ENCODE measurements around the gene TMEM185B.

Gene TMEM185B

GRCh38 chr2:120176526-120176925 lies 46.7 kb downstream of the TMEM185B start:
- DNase-seq (ENCODE audit: low read depth) = no peak
- no peak overlapping the region for H3K4me3 ChIP-seq (ENCODE audit: low read depth, low read length)

GRCh38 chr2:120174963-120175581 lies 48.1 kb downstream of the TMEM185B start:
- peak; percentile 22 for DNase-seq (ENCODE audit: low read depth)
- H3K4me3 ChIP-seq (ENCODE audit: low read depth, low read length) = no peak overlapping the region

Data from skeletal muscle cell (primary cell).